IMR-90 (cell line): ENCODE results near the gene IFNLR1. TPM values are rescaled to one million over a fixed set of nuclear protein-coding genes. Genes with fewer than 3 reads are reported as not detected.

Source experiments
- ATAC-seq: fragments of 200-7000 bp; cut with Tn5 transposase; 2 replicates; pipeline ENCODE4 v1.9.1; 2020; ENCODE audit warnings: low read depth, mild to moderate bottlenecking, moderate library complexity
- BruUV-seq: library from RNA; stranded (reverse); fragments of 400-500 nt; replicated peaks from 2 replicates; lab custom pipeline; 2021; lab: Mats Ljungman, UMichigan
- CTCF ChIA-PET: fragments of 300-600 bp; formaldehyde crosslinking; extraction: SDS; loops from one replicate; lab custom pipeline; 2021; ENCODE audit warnings: antibody characterized with exemption; lab: Yijun Ruan, JAX
- POLR2A ChIA-PET: fragments of 300-600 bp; sonication (Branson Sonifier 250); formaldehyde crosslinking; loops from one replicate; lab custom pipeline; 2022; ENCODE audit warnings: antibody characterized with exemption; ENCODE audit not compliant: unreplicated experiment; lab: Charles Lee
- DNase-seq: peaks from one replicate; pipeline ENCODE4 v3.0.0; 2013
- H2AFZ ChIP-seq: replicated peaks from 2 replicates; pipeline ENCODE3; 2013; ENCODE audit warnings: low read length, mild to moderate bottlenecking; ENCODE audit not compliant: poor library complexity
- H2AK5ac ChIP-seq: 2 replicates; pipeline ENCODE4 v1.6.1; 2013; ENCODE audit warnings: low read depth, low read length, inconsistent platforms
- H2AK9ac ChIP-seq: replicated peaks from 2 replicates; pipeline ENCODE3; 2013; ENCODE audit warnings: mild to moderate bottlenecking, low read depth, low read length, moderate library complexity; ENCODE audit not compliant: poor library complexity
- H2BK120ac ChIP-seq: 2 replicates; pipeline ENCODE4 v1.6.1; 2013; ENCODE audit warnings: low read depth, low read length, inconsistent platforms
- H2BK15ac ChIP-seq: 3 replicates; pipeline ENCODE4 v1.6.1; 2013; ENCODE audit warnings: low read depth, low read length, inconsistent platforms
- H2BK20ac ChIP-seq: 2 replicates; pipeline ENCODE4 v1.6.1; 2013; ENCODE audit warnings: low read depth, mild to moderate bottlenecking, inconsistent platforms, low read length, moderate library complexity
- H2BK5ac ChIP-seq: 2 replicates; pipeline ENCODE4 v1.6.1; 2013; ENCODE audit warnings: mild to moderate bottlenecking, low read depth, low read length, inconsistent platforms; ENCODE audit not compliant: poor library complexity, severe bottlenecking
- H3K14ac ChIP-seq: replicated peaks from 2 replicates; pipeline ENCODE4 v1.6.1; 2013; ENCODE audit warnings: low read depth, low read length, inconsistent platforms
- H3K18ac ChIP-seq: 2 replicates; pipeline ENCODE4 v1.6.1; 2013; ENCODE audit warnings: low read depth, low read length, control low read depth
- H3K23ac ChIP-seq: 2 replicates; pipeline ENCODE4 v1.6.1; 2013; ENCODE audit warnings: low read depth, low read length, inconsistent platforms
- H3K27ac ChIP-seq: 2 replicates; pipeline ENCODE4 v1.5.1; 2013; ENCODE audit warnings: mild to moderate bottlenecking, control low read depth, low read length; ENCODE audit not compliant: insufficient read depth
- H3K27me3 ChIP-seq: 2 replicates; pipeline ENCODE4 v1.6.1; 2013; ENCODE audit warnings: low read length; ENCODE audit not compliant: control insufficient read depth, insufficient read depth
- H3K36me3 ChIP-seq: 2 replicates; pipeline ENCODE4 v1.6.1; 2013; ENCODE audit warnings: low read length, mixed read lengths; ENCODE audit not compliant: control insufficient read depth, insufficient read depth
- H3K4ac ChIP-seq: 2 replicates; pipeline ENCODE4 v1.6.1; 2013; ENCODE audit warnings: low read depth, low read length, inconsistent platforms
- H3K4me1 ChIP-seq: 2 replicates; pipeline ENCODE4 v1.6.1; 2013; ENCODE audit warnings: low read length, mixed read lengths; ENCODE audit not compliant: control insufficient read depth, insufficient read depth
- H3K4me2 ChIP-seq: 2 replicates; pipeline ENCODE4 v1.6.1; 2013; ENCODE audit warnings: low read depth, mild to moderate bottlenecking, control low read depth, low read length, moderate library complexity
- H3K4me3 ChIP-seq: 2 replicates; pipeline ENCODE4 v1.5.1; 2013; ENCODE audit warnings: low read depth, mild to moderate bottlenecking, control low read depth, low read length, moderate library complexity; ENCODE audit not compliant: insufficient read depth
- H3K56ac ChIP-seq: 2 replicates; pipeline ENCODE4 v1.6.1; 2013; ENCODE audit warnings: low read length, inconsistent platforms; ENCODE audit not compliant: insufficient read depth; ENCODE audit errors: extremely low read depth
- H3K79me1 ChIP-seq, 2 experiments: 2 replicates each; pipeline ENCODE4 v1.6.1; 2013; ENCODE audit warnings: low read length in 2 of 2, inconsistent platforms in 1 of 2, low read depth in 1 of 2
- H3K9ac ChIP-seq: 2 replicates; pipeline ENCODE4 v1.6.1; 2013; ENCODE audit warnings: low read depth, low read length, control low read depth
- H3K9me1 ChIP-seq: 2 replicates; pipeline ENCODE4 v1.6.1; 2013; ENCODE audit warnings: low read length, inconsistent platforms; ENCODE audit not compliant: insufficient read depth
- H3K9me3 ChIP-seq: 2 replicates; pipeline ENCODE4 v1.6.1; 2013; ENCODE audit warnings: low read length; ENCODE audit not compliant: control insufficient read depth, insufficient read depth
- H4K20me1 ChIP-seq: 2 replicates; pipeline ENCODE4 v1.6.1; 2013; ENCODE audit warnings: low read length, inconsistent platforms; ENCODE audit not compliant: insufficient read depth
- H4K5ac ChIP-seq: 2 replicates; pipeline ENCODE4 v1.6.1; 2013; ENCODE audit warnings: mild to moderate bottlenecking, low read depth, low read length, control low read depth
- H4K8ac ChIP-seq, 2 experiments: 2 replicates each; pipeline ENCODE4 v1.6.1; 2013; ENCODE audit warnings: low read depth in 2 of 2, low read length in 2 of 2, control low read depth in 1 of 2, inconsistent platforms in 1 of 2
- H4K91ac ChIP-seq: 2 replicates; pipeline ENCODE4 v1.6.1; 2013; ENCODE audit warnings: low read depth, low read length, inconsistent platforms; ENCODE audit not compliant: insufficient read depth
- CHD1 ChIP-seq: IDR thresholded peaks from 2 replicates; pipeline ENCODE4 v1.6.1; 2012; ENCODE audit warnings: low read depth, low read length, improper control_type of control experiment
- MAFK ChIP-seq: IDR thresholded peaks from 2 replicates; pipeline ENCODE4 v1.6.1; 2012; ENCODE audit warnings: low read depth, low read length, improper control_type of control experiment
- POLR2A ChIP-seq: IDR thresholded peaks from 2 replicates; pipeline ENCODE4 v1.6.1; 2012; ENCODE audit warnings: mild to moderate bottlenecking, low read depth, low read length
- RCOR1 ChIP-seq: IDR thresholded peaks from 2 replicates; pipeline ENCODE4 v1.6.1; 2012; ENCODE audit warnings: mild to moderate bottlenecking, low read length, improper control_type of control experiment; ENCODE audit not compliant: insufficient replicate concordance
- SMC3 ChIP-seq: fragments of 150-350 bp; IDR thresholded peaks from 2 replicates; pipeline ENCODE4 v1.6.1; 2016; ENCODE audit warnings: low read depth, mild to moderate bottlenecking, antibody characterized with exemption, low read length, moderate library complexity
- WGBS, 2 experiments: methylation state at CpG; one replicate each; pipeline versions ENCODE4 v1.1.5 to v1.1.7; 2013; ENCODE audit warnings: missing lambda C conversion rate in 2 of 2; ENCODE audit not compliant: insufficient read length in 1 of 2; ENCODE audit errors: extremely low coverage in 2 of 2; 5-methylcytosine and 5-hydroxymethylcytosine counted together
- dilution Hi-C: fragments of 300-500 bp; cut with HindIII; formaldehyde crosslinking; loops from one replicate; pipeline ENCODE4 v1.14.3; 2018; ENCODE audit warnings: low sequenced_read_pairs; ENCODE audit not compliant: unreplicated experiment
- in situ Hi-C: fragments of 300-500 bp; cut with MboI; formaldehyde crosslinking; loops from 3 replicates; pipeline ENCODE4 v1.14.3; 2019; ENCODE audit warnings: low sequenced_read_pairs, inconsistent platforms, mixed read lengths
- intact Hi-C: fragments of 100-400 bp; cut with micrococcal nuclease; formaldehyde crosslinking; loops from 2 replicates; pipeline ENCODE4 v1.10.0; 2022
- polyA plus RNA-seq, 3 experiments: library from polyadenylated mRNA; depleted of rRNA; stranded (reverse); fragments of >200 nt; gene quantifications; 2 replicates each; pipeline ENCODE4 v1.2.3, GENCODE V29; 2012; ENCODE audit warnings: low replicate concordance in 1 of 3
- total RNA-seq: library from RNA; depleted of rRNA; stranded (reverse); fragments of >200 nt; gene quantifications from 2 replicates; pipeline ENCODE4 v1.2.3, GENCODE V29; 2012
- TF ChIP-seq, protein P1 (sequence below): fragments of 150-350 bp; IDR thresholded peaks from 2 replicates; pipeline ENCODE4 v1.6.1; 2016; ENCODE audit warnings: low read depth, mild to moderate bottlenecking, low read length, moderate library complexity, borderline replicate concordance

The IFNLR1 gene
- total and polyA plus RNA-seq, 2 of the 4 experiments (the other 2 are of a cell fraction), result not detected

DNA sequence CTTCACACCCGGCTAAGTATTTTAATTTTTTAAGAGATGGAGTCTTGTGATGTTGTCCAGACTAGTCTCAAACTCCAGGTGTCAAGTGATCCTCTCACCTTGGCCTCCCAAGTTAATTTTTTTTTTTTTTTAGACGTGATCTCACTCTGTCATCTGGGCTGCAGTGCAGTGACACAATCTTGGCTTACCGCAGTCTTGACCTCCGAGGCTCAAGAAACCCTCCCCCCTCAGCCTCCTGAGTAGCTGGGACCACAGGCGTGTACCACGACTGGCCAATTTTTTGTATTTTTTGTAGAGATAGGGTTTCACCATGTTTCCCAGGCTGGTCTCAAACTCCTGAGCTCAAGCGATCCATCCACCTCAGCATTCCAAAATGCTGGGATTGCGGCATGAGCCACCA lies 11.7 kb upstream of the IFNLR1 start:
- DNase-seq, result no peak
- no peak overlapping the region for H3K9ac ChIP-seq
- no peak overlapping the region for H3K4me3 ChIP-seq
- H3K56ac ChIP-seq, result no peak overlapping the region
- H3K36me3 ChIP-seq, result no peaks in the 10 kb centered on the region
- H3K9me3 ChIP-seq, result no peaks in the 10 kb centered on the region
- no peak overlapping the region for H2AK9ac ChIP-seq
- peaks cover 2% of the 10 kb centered on the region; the same call in 1 of the 2 replicates for H3K4me1 ChIP-seq
- no peak overlapping the region for H3K4ac ChIP-seq
- no CpG with 5 or more reads among the region's 8 CpGs for WGBS, 2 experiments
- POLR2A ChIA-PET, result interaction anchor here (0.5 kb wide), 1 partner anchor 433 kb away, joined by 3 read pairs; no protein-coding TSS in a partner anchor
- ATAC-seq, result no peak
- H2BK15ac ChIP-seq, result no peak overlapping the region
- no peaks in the 10 kb centered on the region for H3K79me1 ChIP-seq
- H4K5ac ChIP-seq, result no peak overlapping the region
- H3K18ac ChIP-seq, result no peak overlapping the region
- H4K91ac ChIP-seq, result no peak overlapping the region
- H3K23ac ChIP-seq, result no peak overlapping the region
- H2AK5ac ChIP-seq, result no peak overlapping the region
- intact Hi-C loops, result loop anchor here (1.0 to 5.0 kb wide), 5 partner anchors 46 to 437 kb away; no protein-coding TSS in a partner anchor
- no peak overlapping the region for H2BK20ac ChIP-seq
- BruUV-seq, result no TSS peak
- H2BK120ac ChIP-seq, result no peak overlapping the region
- H2BK5ac ChIP-seq, result no peak overlapping the region
- in situ Hi-C loops, result no loop called here
- H3K27ac ChIP-seq, result no peak overlapping the region
- no peak overlapping the region for H2AFZ ChIP-seq
- no peak overlapping the region for H3K14ac ChIP-seq
- TF ChIP-seq RCOR1, result no peak
- no peak for TF ChIP-seq SMC3
- TF ChIP-seq POLR2A, result no peak
- TF ChIP-seq MAFK, result no peak
- no peak for TF ChIP-seq CHD1
- TF ChIP-seq, protein P1, sequence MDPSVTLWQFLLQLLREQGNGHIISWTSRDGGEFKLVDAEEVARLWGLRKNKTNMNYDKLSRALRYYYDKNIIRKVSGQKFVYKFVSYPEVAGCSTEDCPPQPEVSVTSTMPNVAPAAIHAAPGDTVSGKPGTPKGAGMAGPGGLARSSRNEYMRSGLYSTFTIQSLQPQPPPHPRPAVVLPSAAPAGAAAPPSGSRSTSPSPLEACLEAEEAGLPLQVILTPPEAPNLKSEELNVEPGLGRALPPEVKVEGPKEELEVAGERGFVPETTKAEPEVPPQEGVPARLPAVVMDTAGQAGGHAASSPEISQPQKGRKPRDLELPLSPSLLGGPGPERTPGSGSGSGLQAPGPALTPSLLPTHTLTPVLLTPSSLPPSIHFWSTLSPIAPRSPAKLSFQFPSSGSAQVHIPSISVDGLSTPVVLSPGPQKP, result no peak
- CTCF ChIA-PET, result interaction anchor here (0.6 to 6.6 kb wide), 14 partner anchors 9 to 389 kb away, joined by 3 to 170 read pairs (median 4); no protein-coding TSS in a partner anchor
- H3K27me3 ChIP-seq, result no peaks in the 10 kb centered on the region; the same call in 1 of the 2 replicates
- no peaks in the 10 kb centered on the region; the same call in 1 of the 2 replicates for H4K20me1 ChIP-seq
- H3K9me1 ChIP-seq, result no peaks in the 10 kb centered on the region
- no peak overlapping the region for H4K8ac ChIP-seq
- dilution Hi-C loops, result no loop called here
- H3K4me2 ChIP-seq, result no peak overlapping the region
